HG03025 (cell line): ENCODE data around the gene SAMD11.
"Not testable (repeated sequence)": the region's sequence is repeated elsewhere in the genome, so short reads cannot be mapped to it uniquely, and the experiment has no call there.

Experiments used
- ATAC-seq: cut with Tn5 transposase; IDR thresholded peaks from one replicate; pipeline ENCODE4 v1.9.1; 2021; ENCODE audit warnings: mild to moderate bottlenecking, moderate library complexity; ENCODE audit not compliant: unreplicated experiment, low FRiP score

Gene SAMD11

DNA sequence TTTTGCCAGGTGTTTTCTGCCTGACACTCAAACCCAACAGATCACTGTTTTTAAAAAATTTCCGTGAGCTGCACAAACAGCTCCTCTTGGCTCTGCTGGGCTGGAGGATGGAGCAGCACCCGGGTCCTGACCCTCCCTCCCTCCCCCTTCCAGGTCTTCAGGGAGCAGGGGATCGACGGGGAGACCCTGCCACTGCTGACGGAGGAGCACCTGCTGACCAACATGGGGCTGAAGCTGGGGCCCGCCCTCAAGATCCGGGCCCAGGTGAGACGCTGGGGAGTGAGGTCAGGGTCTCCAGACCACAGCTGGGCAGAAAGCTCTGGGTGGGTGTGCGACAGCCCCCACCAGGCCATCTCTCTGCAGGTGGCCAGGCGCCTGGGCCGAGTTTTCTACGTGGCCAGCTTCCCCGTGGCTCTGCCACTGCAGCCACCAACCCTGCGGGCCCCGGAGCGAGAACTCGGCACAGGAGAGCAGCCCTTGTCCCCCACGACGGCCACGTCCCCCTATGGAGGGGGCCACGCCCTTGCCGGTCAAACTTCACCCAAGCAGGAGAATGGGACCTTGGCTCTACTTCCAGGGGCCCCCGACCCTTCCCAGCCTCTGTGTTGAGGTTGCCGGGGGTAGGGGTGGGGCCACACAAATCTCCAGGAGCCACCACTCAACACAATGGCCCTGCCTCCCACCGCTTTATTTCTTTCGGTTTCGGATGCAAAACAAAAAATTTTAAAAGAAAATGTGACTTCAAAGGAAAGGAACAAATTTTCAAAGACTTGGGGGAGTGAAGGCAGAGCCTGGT, 20.0 kb downstream of the SAMD11 start:
- no peak for ATAC-seq

DNA sequence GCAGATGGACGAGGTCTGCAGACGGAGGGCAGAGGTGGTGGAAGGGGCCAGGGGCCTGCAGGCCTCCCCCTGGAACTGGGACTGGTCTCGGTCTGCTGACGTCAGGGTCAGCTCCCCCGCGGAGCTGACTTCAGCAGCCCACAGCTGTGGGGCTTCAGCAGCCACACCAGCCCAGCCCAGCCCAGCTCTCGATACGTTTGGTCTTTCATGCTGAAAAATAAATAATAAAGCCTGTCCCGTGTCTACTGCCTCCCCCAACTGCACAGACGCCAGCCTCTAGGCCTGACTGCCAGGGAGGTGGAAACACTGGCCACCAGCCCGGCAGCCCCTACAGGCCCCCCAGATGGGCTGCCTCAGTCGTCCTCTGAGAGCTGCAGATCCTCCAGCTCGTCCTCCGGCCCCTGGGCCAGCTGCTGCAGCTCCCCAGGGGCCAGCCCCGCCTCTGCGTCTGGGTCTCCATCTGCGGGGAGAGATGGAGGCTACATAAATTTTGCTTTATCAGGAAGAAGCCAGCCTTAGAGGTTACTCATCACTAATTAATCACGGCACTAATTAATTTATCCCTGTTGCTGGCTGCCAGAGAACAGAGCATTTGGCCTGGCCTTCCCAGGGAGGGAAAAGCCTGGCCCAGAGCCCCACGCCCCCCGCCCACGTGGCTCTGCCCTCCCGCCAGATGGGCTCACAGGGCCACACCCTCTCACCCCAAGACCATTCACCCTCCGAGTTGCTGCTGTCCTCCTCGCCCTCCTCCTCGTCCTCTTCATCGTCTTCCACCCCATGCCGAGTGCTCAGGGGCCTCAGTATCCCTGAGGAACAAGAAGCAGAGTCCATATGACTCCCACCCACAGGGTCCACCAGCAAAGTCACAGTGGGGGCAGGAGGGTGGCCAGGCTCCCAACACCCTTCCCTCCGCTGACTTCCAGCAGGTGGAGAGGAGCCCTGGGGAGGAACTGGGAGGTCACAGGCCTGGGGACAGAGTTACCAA, 20.9 kb downstream of the SAMD11 start:
- ATAC-seq = no peak

DNA sequence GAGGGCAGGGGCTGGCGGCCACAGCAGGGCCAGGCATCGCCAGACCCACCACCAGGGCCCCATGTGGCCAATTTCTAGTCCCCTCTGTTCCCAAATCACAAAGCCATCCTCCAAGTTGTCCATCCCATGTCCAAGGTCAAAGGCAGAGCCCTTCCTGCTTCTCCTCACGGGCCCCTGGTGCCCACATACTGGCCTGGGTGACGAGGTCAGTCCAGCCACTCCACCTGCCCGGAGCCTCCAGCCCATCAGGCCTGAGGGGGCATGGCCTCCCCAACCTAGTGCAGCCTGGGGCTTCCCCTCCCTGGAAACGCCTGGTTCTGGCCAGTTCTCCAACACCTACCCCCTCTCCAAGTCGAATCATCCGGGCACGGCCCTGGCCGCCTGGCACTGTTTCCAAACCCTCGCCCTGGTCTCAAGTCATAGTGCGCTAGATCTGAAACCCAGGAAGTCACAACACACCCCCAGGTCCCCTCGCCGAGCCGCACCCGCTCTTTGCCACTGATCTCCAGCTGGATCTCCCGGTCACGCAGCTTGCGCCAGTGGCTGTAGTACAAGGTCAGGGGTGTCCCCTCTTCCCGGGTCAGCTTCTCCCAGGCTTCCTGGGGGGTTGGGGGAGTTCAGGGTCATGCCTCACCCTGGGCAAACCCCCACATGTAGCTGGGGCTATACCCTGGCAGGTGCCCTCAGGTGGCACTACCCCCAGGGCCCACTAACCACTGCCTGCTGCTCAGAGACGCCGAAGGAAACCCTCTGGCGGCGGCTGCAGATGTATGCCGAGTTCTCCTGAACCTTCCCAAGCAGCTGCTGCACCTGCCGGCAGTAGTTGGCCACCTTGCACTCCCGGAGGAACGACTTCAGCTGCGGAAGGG, 22.2 kb downstream of the SAMD11 start:
- no peak for ATAC-seq

DNA sequence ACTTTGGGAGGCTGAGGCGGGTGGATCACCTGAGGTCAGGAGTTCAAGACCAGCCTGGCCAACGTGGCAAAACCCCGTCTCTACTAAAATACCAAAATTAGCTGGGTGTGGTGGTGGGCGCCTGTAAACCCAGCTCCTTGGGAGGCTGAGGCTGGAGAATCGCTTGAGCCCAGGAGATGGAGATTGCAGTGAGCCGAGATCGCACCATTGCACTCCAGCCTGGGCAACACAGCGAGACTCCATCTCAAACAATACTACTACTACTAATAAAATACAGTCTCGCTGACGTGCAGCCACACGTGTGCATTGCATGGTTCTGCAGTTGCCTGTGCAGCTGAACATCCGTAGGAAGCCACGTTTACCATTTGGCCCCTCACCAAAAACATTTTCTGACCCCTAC, 23.1 kb downstream of the SAMD11 start:
- ATAC-seq = not testable (repeated sequence)

DNA sequence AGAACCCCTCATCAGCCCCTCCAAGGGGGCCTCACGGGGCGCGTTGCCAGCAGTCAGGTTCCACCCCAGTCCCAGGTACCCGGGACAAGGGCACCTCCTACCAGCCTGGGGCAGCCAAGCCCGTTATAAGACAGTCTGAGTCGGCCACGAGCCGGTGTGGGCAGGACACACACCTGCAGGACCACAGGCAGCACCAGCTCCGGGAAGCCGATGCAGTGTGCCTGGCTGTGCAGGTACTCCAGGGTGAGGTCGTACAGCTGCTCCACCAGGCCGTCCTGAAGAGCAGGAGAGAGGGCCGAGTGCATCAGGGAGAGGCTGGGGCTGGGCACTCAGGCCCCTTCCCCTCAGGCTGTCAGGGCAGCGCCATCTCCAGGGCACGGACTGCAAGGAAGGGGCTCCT, 24.2 kb downstream of the SAMD11 start:
- no peak for ATAC-seq

DNA sequence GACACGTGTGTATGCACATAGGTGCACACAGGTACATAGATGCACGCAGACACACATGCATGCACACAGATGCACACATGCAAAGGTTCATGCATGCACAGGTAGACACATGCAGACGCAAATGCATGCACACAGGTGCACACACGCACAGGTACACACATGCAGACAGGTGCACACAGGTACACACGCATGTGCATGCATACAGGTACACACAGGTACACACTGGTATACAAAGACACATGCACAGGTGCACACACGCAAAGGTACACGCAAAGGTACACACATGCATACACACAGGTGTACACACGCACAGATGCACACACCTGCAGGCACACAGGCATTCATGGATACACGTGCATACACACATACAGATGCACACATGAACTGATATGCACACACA, 26.5 kb downstream of the SAMD11 start:
- ATAC-seq = no peak

DNA sequence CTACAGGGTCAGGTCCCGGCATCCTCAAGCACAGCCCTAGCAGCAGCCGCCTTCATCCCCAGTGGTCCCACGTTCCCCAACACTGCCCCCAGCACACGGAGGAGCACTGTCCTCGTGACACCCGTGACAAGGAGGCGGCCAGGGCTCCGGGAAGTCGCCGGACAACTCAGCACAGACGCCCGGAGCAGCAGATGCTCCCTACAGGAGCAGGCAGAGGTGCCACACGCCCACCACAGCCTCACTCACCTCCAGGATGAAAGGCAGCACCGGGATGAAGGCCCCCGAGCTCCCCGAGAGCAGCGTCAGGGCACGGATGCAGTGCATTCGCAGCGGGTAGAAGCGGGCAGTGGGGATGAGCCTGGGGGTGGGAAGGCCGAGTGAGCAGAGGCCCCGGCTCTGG, 27.2 kb downstream of the SAMD11 start:
- no peak for ATAC-seq

DNA sequence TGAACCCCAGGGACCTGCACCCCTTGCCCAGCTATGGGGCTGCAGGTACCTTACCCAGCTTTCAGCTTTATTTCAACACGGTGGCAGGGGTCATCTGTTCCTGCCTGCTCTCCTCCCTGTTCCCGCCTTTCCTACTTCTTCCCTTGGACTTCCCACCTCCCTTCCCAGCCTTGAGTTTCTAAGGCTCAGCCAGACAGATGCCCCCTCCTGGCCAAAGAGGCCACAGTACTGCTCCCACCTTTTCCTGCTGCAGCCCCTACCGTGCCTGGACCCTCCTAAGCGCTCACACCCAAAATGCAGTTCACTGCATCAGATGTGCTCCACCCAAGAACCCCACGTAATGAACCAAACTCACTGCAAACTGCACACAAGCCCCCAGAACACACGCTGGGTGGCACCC, 27.6 kb downstream of the SAMD11 start:
- ATAC-seq = no peak

DNA sequence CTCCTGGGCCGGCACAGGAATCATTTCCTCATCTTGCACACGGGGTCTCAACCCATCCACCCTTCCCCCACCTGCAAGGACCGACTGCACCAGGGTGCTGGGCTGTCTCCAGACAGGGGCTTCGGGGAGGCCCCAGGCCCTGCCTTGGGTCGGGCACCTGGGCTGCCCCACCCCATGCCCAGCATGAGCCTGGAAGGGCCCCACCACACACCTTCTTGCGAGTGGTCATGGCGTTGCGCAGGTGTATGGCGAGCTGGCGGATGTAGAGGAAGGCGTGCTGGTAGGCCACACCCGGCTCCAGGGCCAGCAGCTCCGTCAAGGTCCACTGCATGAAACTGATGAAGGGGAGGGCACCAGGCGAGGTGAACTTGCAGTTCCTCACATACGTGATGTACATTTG, 28.5 kb downstream of the SAMD11 start:
- ATAC-seq = no peak

DNA sequence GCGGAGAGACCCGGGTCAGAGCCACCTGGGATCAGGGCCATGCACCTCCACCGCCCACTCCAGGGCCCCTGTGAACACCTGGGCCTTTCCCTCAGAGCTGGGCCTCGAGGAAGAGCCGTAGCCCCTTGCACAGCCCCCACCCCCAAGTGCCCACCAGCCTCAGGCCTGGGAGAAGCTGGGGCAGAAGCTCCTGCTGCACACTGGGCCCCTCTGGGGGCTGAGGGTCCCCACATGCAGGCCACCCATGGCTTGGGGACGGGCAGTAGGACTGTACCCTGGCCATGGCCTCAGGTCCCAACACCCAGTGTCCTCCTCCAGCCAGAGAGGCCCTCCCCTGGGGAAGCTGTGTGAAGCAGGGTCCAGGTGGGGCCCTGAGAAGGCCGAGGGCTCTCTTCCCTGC, 28.9 kb downstream of the SAMD11 start:
- ATAC-seq = no peak

DNA sequence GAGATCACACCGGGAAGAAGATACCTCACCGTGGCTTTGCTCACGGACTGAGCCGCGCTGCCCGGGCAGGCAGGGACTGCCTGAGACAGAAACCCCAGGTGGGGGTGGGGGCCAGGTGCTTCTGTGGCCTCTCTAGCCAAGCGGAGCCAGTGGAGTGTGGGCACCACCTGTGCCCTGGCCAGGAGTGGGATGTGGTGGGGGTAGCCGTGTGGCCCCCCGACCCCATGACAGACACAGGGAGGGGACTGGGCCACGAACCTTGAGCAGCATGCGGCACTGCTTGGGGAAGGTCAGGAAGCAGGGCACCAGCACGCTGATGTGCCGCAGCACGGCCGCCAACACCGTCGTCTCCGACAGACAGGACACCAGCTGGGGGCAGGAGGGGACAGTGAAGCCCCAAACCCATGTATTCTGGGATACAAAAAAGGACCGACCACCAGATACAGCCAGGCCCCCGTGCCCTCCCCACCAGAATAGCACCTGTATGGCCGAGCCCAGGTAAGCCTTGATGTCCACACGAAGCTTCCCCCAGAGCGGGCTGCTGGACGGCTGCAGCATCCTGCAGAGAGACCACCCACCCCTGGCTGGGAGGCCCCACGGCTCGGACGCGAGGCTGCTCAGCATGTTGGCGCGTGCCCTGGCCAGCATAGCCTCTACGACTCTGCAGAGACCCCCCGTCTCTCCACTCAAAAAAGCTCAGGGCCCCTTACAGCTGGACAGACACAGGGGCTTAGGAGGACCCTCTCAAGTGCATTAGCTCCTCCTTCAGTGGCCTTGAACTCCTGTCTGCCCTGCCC, 30.0 kb downstream of the SAMD11 start:
- ATAC-seq = no peak

DNA sequence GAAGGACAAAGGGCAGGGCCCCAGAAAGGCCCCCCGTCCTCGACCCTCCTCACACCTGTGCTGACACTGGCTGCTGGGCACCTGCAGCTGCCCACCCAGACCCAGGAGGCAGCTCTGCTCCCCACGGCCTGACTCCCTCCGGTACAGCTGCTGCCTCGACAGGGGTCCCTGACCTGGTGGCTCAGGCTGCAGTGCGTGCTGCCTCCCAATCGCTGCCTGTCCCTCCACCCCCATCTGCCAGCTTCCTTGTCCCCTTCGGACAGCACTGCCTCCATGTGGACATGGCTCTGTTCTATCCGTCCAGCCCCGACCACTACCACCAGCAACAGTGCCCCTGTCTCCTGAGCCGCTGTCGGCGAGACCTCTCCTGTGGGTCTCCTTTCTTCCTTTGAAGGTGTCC, 31.2 kb downstream of the SAMD11 start:
- no peak for ATAC-seq

DNA sequence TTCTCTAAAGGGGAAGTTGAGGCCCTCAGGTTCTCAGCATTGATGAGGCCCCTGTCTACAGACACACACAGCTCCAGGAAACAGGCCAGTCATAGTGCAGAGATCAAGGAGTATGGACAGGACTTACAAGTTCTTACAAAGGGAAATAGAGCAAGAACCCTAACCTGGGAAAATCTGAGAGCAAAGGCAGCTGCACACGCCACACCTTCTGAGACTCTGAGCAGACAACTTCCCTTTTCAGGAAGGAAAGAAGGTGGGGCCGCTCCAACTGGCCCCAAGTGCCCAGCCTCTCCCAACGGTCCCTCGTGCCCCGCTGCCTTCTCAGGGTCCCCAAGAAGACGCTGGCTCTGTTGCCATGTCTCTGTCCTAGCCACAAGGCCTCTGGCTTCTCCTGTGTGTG, 31.8 kb downstream of the SAMD11 start:
- ATAC-seq = no peak

DNA sequence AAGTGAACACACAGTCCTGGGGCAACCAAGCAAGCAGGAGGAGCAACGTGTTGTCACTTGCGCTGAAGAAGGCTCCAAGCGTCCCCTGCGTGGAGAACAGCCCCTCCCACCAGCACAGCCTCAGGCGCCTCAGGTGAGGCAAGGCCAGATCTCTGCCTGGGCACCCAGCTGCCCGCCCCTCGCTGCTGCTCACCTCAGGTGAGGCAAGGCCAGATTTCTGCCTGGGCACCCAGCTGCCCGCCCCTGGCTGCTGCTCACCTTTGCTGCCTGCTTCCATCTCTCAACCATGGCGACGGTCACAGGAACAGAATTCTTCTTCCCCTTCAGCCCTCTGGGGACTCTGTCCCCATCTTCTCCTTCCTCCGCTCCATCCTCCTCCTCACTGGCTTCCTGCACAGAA, 32.9 kb downstream of the SAMD11 start:
- ATAC-seq = no peak

DNA sequence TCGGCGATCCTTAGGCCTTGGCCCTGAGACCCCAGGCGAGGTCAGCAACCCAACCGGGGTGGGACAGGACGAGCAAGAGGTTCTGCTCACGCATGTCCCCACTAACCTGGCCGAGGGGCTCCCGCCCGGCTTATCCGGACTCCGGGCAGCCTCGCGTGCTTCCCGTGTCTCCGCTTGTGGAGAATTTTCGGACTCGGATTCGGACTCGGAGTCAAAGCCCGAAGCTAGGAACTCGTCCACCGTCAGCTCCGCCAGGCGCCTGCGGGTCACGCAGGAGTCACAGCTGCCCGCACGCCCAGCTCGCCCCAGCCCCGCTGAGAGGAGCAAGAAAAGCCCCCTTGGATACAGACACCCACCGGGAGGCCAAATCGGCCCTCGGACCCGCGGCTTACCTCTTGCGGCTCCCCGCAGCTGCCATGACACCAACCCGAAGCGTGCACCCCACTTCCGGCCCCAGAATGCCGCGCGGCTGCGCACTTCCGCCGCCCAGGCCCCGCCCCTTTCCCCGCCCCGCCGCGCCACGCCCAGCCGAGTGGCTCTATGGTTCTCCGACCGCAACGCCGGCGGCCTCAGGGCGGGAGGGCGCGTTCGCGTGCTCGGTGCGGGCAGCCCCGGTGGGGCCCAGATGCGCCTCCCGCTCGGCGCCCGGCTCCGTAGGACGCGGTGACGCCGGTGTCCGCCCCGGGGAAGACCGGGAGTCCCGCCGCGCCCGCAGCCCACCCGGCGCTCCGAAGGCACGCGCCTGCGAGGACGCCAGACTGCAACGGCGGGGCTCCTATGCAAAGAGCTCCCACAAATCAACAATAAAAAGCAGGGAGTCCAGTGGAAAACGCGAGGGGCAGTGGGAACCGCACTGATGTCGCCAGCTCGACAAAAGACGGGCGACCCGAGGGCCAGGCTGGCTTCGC, 35.4 kb downstream of the SAMD11 start, which contains the start of gene NOC2L:
NOC2L (minus strand) TSS at position 434 of the 908 bp plus-strand sequence; CDS start at position 418, 16 bp downstream.
- ATAC-seq = peak; percentile 52

DNA sequence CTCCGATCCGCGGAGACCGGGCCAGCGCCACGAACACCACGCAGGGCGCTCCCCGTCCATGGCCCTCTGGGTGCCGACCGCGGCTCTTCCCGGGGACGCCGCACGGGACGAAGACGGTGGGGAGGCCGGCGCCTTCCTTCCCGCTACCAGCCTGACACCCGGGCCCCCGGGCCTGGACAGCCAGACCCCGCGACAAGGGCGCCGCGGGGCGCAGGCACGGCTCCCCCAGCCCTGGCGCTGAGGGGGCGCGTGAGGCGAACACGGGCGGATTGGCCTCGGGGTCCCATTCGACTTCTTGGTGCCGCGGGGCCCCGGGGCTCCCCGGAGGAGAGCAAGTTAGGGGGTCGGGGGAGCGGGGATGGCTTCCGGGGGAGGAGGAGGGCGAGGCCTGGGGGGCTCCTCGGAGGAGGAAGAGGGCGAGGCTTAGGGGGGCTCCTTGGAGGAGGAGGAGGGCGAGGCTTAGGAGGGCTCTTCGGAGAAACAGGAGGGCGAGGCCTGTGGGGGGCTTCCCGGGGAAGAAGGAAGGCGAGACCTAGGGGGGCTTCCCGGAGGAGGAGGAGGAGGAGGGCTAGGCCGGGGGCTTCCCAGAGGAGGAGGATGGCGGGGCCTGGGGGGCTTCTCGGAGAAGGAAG, 36.1 kb downstream of the SAMD11 start:
- ATAC-seq = no peak

DNA sequence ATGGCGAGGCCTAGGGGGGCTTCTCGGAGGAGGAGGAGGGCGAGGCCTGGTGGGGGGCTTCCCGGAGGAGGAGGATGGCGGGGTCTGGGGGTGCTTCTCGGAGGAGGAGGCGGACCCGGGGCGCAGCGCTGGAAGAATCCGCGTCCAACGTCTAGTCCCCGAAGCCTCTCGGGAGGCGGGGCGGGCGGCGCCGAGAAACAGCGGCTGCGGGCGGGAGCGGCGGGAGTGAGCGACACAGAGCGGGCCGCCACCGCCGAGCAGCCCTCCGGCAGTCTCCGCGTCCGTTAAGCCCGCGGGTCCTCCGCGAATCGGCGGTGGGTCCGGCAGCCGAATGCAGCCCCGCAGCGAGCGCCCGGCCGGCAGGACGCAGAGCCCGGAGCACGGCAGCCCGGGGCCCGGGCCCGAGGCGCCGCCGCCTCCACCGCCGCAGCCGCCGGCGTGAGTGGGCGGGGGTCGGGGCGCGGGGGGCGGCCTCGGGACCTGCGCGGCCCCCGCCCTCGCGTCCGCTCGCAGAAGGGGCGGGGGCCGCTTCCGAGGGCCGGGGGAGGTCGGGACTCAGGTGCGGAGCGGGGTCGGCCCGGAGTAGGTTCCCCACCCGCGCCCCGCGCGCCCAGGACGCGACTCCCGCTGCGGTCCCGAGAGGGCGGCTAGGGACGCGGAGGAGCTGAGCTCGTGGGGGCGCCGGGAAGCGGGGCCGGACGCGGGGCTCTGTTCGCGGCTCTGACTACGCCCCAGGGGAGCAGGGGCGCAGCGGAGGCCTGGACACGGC, 36.8 kb downstream of the SAMD11 start, which contains the start of gene KLHL17:
KLHL17 (plus strand) TSS at position 222 of the 769 bp plus-strand sequence; CDS start at position 332, 110 bp downstream.
- ATAC-seq = no peak
